Stimulated activated CD4-positive, alpha-beta T cell treated with anti-CD3 and anti-CD28 coated beads, TNF-alpha, amount 100 ng/mL, for 4 hours (primary cell): ENCODE data around the gene ABCG1.
A peak's percentile ranks its signal among the peaks of the same experiment; 100 is the strongest.

Experiments used
- DNase-seq, 3 experiments: peaks; one replicate each; pipeline ENCODE4 v3.0.0-alpha.2; 2020; ENCODE audit warnings: low read depth in 3 of 3

ABCG1 gene

DNA sequence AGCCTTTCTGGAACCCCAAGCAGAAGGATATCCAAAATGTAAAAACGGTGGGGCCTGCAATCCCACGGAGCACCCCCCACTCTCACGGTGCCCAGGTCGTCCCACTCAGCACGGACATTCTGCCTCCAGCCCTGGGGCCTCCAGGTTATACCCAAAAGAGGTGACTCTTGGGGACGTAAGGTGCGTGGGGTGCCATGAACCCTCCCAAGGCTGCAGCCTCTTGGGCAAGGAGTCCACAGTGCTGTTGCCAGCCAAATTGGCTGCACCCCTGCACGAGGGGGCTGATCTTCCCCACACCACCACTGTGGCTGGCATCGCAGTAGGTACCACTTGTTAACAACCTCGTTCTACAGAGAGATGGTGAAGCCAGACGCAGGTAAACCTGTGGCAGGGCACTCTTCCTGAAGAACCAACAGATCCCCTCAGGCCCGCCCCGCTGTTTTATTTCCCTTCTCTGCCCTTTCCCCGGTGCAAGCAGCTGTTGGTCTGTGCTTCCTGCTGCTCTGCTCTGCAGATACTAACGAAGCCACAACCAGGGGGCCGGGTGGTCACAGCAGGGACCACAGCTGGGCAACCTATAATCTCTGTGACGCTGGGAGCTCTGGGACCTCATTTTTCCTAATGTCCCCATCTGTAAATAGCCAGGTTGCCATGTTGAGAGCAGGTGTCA, 87.6 kb downstream of the ABCG1 start:
- no peak for DNase-seq

DNA sequence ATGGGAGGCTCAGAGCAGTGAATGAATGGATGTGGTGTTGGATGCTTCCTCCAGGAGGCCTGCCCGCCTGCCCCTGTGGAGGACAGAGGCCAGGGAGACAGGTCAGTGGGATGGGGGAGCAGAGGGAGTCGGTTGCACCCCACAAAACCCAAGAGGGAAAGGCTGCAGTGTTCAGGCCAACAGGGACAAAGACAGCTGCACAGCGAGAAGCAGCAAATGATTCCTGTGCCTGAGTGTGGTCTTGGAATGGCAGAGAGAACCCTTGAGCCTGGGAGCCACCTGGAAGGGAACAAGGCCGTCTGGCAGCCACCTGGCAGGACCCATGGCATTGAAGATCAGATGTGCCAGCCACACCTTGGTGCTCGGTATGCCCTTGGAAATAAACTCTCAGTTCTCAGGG, 88.2 kb downstream of the ABCG1 start:
- DNase-seq, result no peak

GRCh38 chr21:42308161-42308913, 89.4 kb downstream of the ABCG1 start:
- no peak for DNase-seq

DNA sequence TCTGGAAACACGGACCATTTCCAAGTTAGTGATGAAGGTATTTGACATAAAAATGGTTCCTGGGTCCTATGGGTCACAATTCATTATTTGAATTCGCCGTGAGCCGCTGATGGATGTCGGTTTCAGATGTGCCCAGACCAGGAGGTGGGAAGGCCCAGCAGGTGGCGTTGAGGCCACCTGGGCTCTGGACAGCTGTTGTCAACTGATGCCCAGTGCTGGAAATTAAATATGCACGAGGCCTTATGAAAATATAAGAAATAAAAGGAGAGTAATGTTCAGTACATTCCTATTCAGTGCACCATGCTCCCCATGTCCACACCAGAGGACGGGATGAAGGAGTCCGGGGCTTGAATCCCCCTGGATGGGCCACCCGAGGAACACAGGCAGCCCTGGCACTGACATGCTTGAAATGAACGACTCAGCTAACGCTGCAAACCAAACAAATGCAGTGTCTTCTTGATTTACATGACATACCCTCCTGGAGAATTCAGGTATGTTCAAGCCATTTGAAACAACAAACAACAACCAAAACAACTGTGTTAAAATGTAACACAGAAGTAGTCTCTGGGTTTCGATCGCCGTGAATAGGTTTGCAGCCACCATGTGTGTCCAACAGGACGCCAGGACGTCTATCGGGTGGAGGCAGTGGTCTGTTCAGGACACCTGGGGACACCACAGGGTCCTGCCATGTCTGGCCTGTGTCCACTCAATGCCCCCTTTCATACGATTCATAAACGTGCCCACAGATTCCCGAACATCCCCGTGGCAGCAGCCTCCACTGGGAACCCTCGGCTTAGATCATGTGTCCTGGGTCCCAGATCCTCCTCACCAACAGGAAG, 90.2 kb downstream of the ABCG1 start:
- DNase-seq, result no peak

GRCh38 chr21:42309753-42310213, 90.8 kb downstream of the ABCG1 start:
- peak; percentile 45 to 52 (median 47) for DNase-seq

GRCh38 chr21:42310411-42311001, 91.6 kb downstream of the ABCG1 start:
- no peak for DNase-seq

GRCh38 chr21:42311160-42311559, 92.2 kb downstream of the ABCG1 start:
- DNase-seq, result no peak

GRCh38 chr21:42311816-42312625, 93.1 kb downstream of the ABCG1 start:
- no peak for DNase-seq

DNA sequence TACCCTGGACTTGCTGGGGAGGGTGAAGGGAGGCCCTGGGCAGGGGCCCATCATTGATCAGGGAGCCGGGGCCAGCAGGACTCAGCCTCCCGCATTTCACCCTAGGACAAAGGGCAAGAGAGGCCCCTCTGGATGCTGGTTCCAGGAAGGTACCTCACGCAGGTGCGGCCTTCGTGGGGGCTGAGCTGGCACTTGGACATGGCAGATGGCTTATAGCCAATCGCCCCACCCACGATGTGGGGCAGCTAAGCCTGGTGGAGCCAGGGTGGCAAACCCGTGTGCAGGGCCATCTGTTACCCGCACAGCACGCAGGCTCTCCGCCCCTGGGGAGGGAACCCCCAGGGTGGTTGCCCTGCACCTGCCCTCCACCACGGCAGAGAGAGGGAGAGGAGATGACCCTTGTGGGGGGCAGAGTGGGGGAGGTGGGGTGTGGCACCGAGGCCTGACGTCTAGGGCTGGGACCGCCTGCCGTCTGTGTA, 93.7 kb downstream of the ABCG1 start:
- DNase-seq, result no peak

GRCh38 chr21:42313501-42313969, 94.6 kb downstream of the ABCG1 start:
- no peak for DNase-seq

DNA sequence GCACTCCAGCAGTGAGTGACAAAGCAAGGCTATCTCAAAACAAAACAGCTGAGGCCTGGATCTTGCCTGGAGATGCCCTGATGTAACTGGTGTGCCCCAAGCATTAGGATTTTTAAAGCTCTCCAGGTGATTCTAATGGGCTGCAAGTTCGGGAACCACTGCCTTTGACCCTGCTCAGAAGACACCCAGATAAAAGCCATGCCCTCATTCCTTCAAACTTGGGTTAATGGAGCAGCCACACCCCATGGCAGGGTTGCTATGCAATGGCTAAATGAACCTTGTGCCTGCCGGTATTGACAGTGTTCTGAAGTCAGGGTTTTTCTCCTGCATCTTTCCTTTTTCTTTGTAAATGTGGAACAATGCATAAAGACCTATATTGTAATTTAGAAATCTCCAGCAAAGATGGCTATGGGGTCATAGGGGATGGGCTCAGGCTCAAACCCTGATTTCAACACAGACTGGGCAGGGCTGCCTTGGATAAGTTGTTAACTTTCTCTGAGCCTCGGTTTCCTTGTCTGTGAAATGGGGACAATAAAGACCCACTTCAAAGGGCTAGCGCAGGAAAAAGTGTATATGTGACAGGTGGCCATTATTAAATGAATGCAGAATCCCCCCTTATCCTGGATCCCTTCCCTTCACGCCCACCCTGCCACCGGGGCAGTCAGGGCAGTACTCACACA, 95.8 kb downstream of the ABCG1 start:
- no peak for DNase-seq

GRCh38 chr21:42315296-42315891, 96.5 kb downstream of the ABCG1 start, which contains the start of gene TFF3:
TFF3 (minus strand) TSS chr21:42315409; CDS start chr21:42315374, 35 bp downstream.
- DNase-seq, result no peak

DNA sequence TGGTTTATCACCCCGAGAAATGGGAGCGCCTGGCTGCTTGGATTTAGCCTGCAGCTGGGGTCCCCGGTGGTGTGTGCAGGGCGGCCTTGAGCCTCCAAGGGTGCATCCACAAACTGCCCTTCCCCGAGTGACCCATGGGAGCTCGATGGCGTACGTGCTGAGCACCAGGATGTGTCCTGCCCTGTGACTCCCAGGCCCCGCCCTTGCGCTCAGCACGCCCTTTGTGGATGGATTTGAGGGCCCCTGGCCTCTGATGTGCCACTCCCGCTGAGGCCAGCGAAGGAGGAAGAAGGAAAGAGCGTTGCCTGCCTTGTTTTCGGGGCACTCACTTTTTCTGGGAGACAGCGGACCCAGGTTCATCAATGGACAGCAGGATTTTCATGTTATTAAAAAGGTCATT, 98.0 kb downstream of the ABCG1 start:
- no peak for DNase-seq

- no peak for DNase-seq
Measured at GRCh38 chr21:42317341-42317741, 98.4 kb downstream of the ABCG1 start.

- no peak for DNase-seq
Measured at GRCh38 chr21:42317826-42318746, 99.1 kb downstream of the ABCG1 start.

- DNase-seq, result no peak
Measured at GRCh38 chr21:42319376-42319775, 100.4 kb downstream of the ABCG1 start.

DNA sequence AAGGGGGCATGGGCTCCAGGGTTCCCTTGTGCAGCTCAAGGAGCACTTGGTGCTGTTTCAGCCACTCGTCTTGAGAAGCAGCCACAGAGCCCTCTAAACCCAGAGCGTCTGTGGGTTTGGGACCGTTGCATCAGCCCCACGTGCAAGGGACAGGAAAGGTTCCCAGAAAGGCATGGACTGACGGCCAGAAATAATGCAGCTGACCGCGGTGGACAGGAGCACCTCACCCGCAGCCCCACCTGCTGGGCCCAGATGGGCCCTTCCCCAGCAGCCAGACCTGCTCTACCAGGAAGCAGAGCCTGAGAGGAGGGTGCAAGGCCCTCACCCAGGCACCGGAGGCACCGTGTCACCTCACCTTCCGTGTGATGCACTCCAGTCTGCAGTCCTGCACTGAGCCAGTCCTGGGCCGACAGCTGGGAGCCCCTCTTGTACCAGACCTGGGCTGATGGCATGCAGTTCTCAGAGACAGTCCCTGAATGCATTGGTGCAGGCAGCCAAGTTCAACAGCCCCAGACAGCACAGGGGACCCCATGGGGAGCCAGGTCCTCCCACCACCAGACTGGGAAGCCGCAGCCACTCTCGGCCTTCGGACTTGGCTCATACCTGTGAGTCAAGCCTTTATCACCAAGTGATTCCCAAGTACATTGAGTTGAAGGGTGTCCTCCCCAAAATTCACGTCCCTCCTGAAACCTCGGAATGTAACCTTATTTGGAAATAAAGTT, 101.1 kb downstream of the ABCG1 start:
- no peak for DNase-seq

DNA sequence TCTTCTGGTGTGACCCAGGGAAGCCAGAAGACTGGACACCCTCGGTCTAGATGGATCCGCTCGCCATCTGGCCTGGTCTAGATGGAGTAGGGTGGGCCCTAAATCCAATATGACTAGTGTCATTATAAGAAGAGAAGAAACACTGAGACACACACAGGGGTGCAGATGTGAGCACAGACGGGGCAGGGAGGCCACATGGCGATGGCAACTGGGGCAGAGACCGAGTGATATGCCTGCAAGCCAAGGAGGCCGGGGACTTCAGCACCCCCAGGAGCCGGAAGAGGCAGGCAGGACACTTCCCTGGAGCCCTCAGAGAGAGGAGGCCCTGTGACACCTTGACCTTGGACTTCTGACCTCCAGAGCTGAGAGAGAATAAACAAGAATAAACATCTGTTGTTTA, 101.9 kb downstream of the ABCG1 start:
- DNase-seq, result no peak
